Measurements from ENCODE around the gene SEMA3G.

GRCh38 chr3:52446631-52447511, 2.0 kb upstream of the SEMA3G start:
- TF ChIP-seq CTCF (IDR thresholded peaks at IDR 0.05) (peak in 11 of 12 donors; percentile 99 to 100 (median 100)), POLR2A (IDR thresholded peaks at IDR 0.05) (peak in 1 of 2 donors; percentile 16)

Measured in heart left ventricle (tissue), 13 donors.